Ammon's horn (tissue), 1 donor: ENCODE measurements around the gene CSAG2.
"Not testable (repeated sequence)": the region's sequence is repeated elsewhere in the genome, so short reads cannot be mapped to it uniquely, and the experiment has no call there.

Experiments
- DNase-seq: peaks from one replicate; pipeline ENCODE4 v3.0.0-alpha.2; 2016; ENCODE audit warnings: low spot score

Gene CSAG2

GRCh38 chrX:152709173-152709572 is at the start of gene CSAG2:
Gene CSAG2 (minus strand): TSS chrX:152709273. CDS start chrX:152709112, 161 bp downstream.
- DNase-seq = not testable (repeated sequence)

GRCh38 chrX:152754871-152755270 is 45.8 kb upstream of the CSAG2 start:
- DNase-seq = not testable (repeated sequence)

- DNase-seq = not testable (repeated sequence)
These were observed 44.9 kb upstream of the CSAG2 start, which contains the start of gene MAGEA2 for GRCh38 chrX:152753686-152754650. Gene MAGEA2 (minus strand): TSS chrX:152753842. CDS start chrX:152751363, 2,479 bp downstream.

GRCh38 chrX:152738560-152738959 is 29.5 kb upstream of the CSAG2 start:
- no peak for DNase-seq

- DNase-seq = not testable (repeated sequence)
These were observed 27.5 kb upstream of the CSAG2 start for GRCh38 chrX:152736528-152736927.

- no peak for DNase-seq
These were observed 26.9 kb upstream of the CSAG2 start for GRCh38 chrX:152735860-152736511.

GRCh38 chrX:152735101-152735500 is 26.0 kb upstream of the CSAG2 start:
- no peak for DNase-seq

GRCh38 chrX:152734143-152734858 is 25.2 kb upstream of the CSAG2 start:
- DNase-seq = not testable (repeated sequence)

GRCh38 chrX:152733261-152733975 is 24.3 kb upstream of the CSAG2 start, which contains the start of the genes CSAG1 and MAGEA12:
Gene CSAG1 (minus strand): TSS chrX:152733721. CDS start chrX:152732460, 1,261 bp downstream.
Gene MAGEA12 (plus strand): TSS chrX:152733757. CDS start chrX:152736162, 2,405 bp downstream.
- DNase-seq = no peak

GRCh38 chrX:152725409-152725808 is 16.3 kb upstream of the CSAG2 start:
- no peak for DNase-seq

GRCh38 chrX:152713815-152714787 is 5.0 kb upstream of the CSAG2 start, which contains the start of gene MAGEA2B:
Gene MAGEA2B (plus strand): TSS chrX:152714628. CDS start chrX:152717107, 2,479 bp downstream.
- DNase-seq = not testable (repeated sequence)

GRCh38 chrX:152713195-152713594 is 4.1 kb upstream of the CSAG2 start:
- not testable (repeated sequence) for DNase-seq

- not testable (repeated sequence) for DNase-seq
These were observed 2.6 kb downstream of the CSAG2 start for GRCh38 chrX:152706500-152706899.

- not testable (repeated sequence) for DNase-seq
These were observed 8.7 kb downstream of the CSAG2 start for GRCh38 chrX:152700390-152700789.

- DNase-seq = not testable (repeated sequence)
These were observed 10.8 kb downstream of the CSAG2 start, which contains the start of gene MAGEA3 for GRCh38 chrX:152697952-152698931. Gene MAGEA3 (plus strand): TSS chrX:152698794. CDS start chrX:152700833, 2,039 bp downstream.

- not testable (repeated sequence) for DNase-seq
These were observed 28.1 kb downstream of the CSAG2 start for GRCh38 chrX:152681012-152681411.

GRCh38 chrX:152674652-152675051 is 34.4 kb downstream of the CSAG2 start:
- DNase-seq = not testable (repeated sequence)

GRCh38 chrX:152674135-152674534 is 34.9 kb downstream of the CSAG2 start:
- no peak for DNase-seq
